Liver (tissue), 9 donors: ENCODE data around the gene IL31RA. TPM values are rescaled to one million over a fixed set of nuclear protein-coding genes. Genes with fewer than 3 reads are reported as not detected.

ENCODE experiments used
- DNase-seq: peaks from one replicate; pipeline ENCODE4 v3.0.0-alpha.2; 2017; ENCODE audit warnings: low spot score
- H3K27ac ChIP-seq, 2 donors: one replicate each; pipeline ENCODE4 v1.7.0; 2013; ENCODE audit warnings: inconsistent platforms in 2 of 2, low read length in 2 of 2, control low read depth in 1 of 2, low read depth in 1 of 2, mild to moderate bottlenecking in 1 of 2
- H3K27me3 ChIP-seq, 4 donors: one replicate each; pipeline versions ENCODE4 v1.6.1 to v1.7.0; 2013; ENCODE audit warnings: low read length in 3 of 4, inconsistent platforms in 1 of 4, mild to moderate bottlenecking in 1 of 4, moderate library complexity in 1 of 4; ENCODE audit not compliant: control insufficient read depth in 4 of 4, insufficient read depth in 4 of 4
- H3K36me3 ChIP-seq, 4 donors: one replicate each; pipeline versions ENCODE4 v1.6.1 to v1.7.0; 2013; ENCODE audit warnings: low read length in 3 of 4, mild to moderate bottlenecking in 3 of 4, low read depth in 1 of 4, moderate library complexity in 1 of 4; ENCODE audit not compliant: control insufficient read depth in 4 of 4, insufficient read depth in 3 of 4
- H3K4me1 ChIP-seq, 4 donors: one replicate each; pipeline versions ENCODE4 v1.6.1 to v1.7.0; 2013; ENCODE audit warnings: low read length in 3 of 4, mild to moderate bottlenecking in 3 of 4, moderate library complexity in 1 of 4; ENCODE audit not compliant: control insufficient read depth in 4 of 4, insufficient read depth in 4 of 4
- H3K4me3 ChIP-seq, 3 donors: one replicate each; pipeline versions ENCODE4 v1.6.1 to v1.7.0; 2013; ENCODE audit warnings: low read length in 3 of 3, control low read depth in 1 of 3, low read depth in 1 of 3, mild to moderate bottlenecking in 1 of 3
- H3K9ac ChIP-seq, 2 donors: one replicate each; pipeline ENCODE4 v1.7.0; 2013; ENCODE audit warnings: low read length in 2 of 2, mild to moderate bottlenecking in 2 of 2, moderate library complexity in 2 of 2, control low read depth in 1 of 2, low read depth in 1 of 2
- H3K9me3 ChIP-seq, 4 donors: one replicate each; pipeline versions ENCODE4 v1.6.1 to v1.7.0; 2013; ENCODE audit warnings: low read length in 3 of 4; ENCODE audit not compliant: control insufficient read depth in 4 of 4
- ATF3 ChIP-seq: IDR thresholded peaks from 2 replicates; pipeline ENCODE4 v1.6.1; 2016; ENCODE audit warnings: antibody characterized with exemption
- CTCF ChIP-seq: fragments of 150-350 bp; IDR thresholded peaks from 2 replicates; pipeline ENCODE4 v1.5.1; 2017; ENCODE audit warnings: improper control_type of control experiment, low read depth, low read length; ENCODE audit not compliant: missing input control
- FOXA1 ChIP-seq: IDR thresholded peaks from 2 replicates; pipeline ENCODE4 v1.6.1; 2016; ENCODE audit warnings: antibody characterized with exemption
- GABPA ChIP-seq, 2 donors: IDR thresholded peaks in 1 of 2; conservative IDR thresholded peaks in 1 of 2; 2 replicates each; pipeline ENCODE4 v1.6.1; 2016; ENCODE audit warnings: antibody characterized with exemption in 2 of 2, mild to moderate bottlenecking in 1 of 2, moderate library complexity in 1 of 2
- HNF4G ChIP-seq: IDR thresholded peaks from 2 replicates; pipeline ENCODE4 v1.6.1; 2016; ENCODE audit warnings: antibody characterized with exemption
- JUND ChIP-seq, 2 donors: IDR thresholded peaks; 2 replicates each; pipeline ENCODE4 v1.6.1; 2016; ENCODE audit warnings: antibody characterized with exemption in 2 of 2
- MAX ChIP-seq: IDR thresholded peaks from 2 replicates; pipeline ENCODE4 v1.6.1; 2016; ENCODE audit warnings: antibody characterized with exemption
- REST ChIP-seq: IDR thresholded peaks from 2 replicates; pipeline ENCODE4 v1.6.1; 2016; ENCODE audit warnings: antibody characterized with exemption, mild to moderate bottlenecking
- RXRA ChIP-seq, 2 donors: IDR thresholded peaks; 2 replicates each; pipeline ENCODE4 v1.6.1; 2017 to 2018; ENCODE audit warnings: antibody characterized with exemption in 2 of 2, mild to moderate bottlenecking in 1 of 2
- TAF1 ChIP-seq: conservative IDR thresholded peaks from 2 replicates; pipeline ENCODE4 v1.6.1; 2016; ENCODE audit warnings: antibody characterized with exemption, mild to moderate bottlenecking
- YY1 ChIP-seq: IDR thresholded peaks from 2 replicates; pipeline ENCODE4 v1.6.1; 2016; ENCODE audit warnings: antibody characterized with exemption, mild to moderate bottlenecking
- ZBTB33 ChIP-seq: IDR thresholded peaks from 2 replicates; pipeline ENCODE4 v1.6.1; 2016; ENCODE audit warnings: antibody characterized with exemption
- WGBS: extraction: QIAGEN DNeasy Blood & Tissue Kit; methylation state at CpG from one replicate; pipeline ENCODE4 v1.1.7; 2013; 5-methylcytosine and 5-hydroxymethylcytosine counted together
- polyA plus RNA-seq, 2 donors: library from polyadenylated mRNA; stranded (reverse) in 1 of 2; unstranded in 1 of 2; fragments of 200-250 nt in 1 of 2; fragments of >200 nt in 1 of 2; fragmentation: Nextera tagmentation in 1 of 2; extraction: Ambion mirVana in 1 of 2; gene quantifications; one replicate each; pipeline versions ENCODE4 v1.2.1 to v1.2.3, GENCODE V29; 2013 to 2015
- total RNA-seq, 2 donors: library from RNA; depleted of rRNA; stranded (reverse); fragments of >200 nt; gene quantifications; one replicate each; pipeline ENCODE4 v1.2.3, GENCODE V29; 2014
- donor health status: healthy.
- donor health status: healthy.
- donor health status: healthy.
- donor health status: healthy.
- donor health status: healthy.

IL31RA gene
- total and polyA plus RNA-seq, 4 donors = not detected

- H3K9ac ChIP-seq = no peak overlapping the region
- H3K27ac ChIP-seq = no peak overlapping the region
- no peak for DNase-seq
Measured at GRCh38 chr5:55880453-55880852, 29.3 kb downstream of the IL31RA start.

GRCh38 chr5:55885359-55885758 is 34.2 kb downstream of the IL31RA start:
- Histone ChIP-seq H3K27me3 (no peaks in the 10 kb centered on the region), H3K4me1 (no peaks in the 10 kb centered on the region), H3K27ac (no peak overlapping the region), H3K4me3 (no peak overlapping the region), H3K9me3 (no peaks in the 10 kb centered on the region), H3K36me3 (no peaks in the 10 kb centered on the region), H3K9ac (no peak overlapping the region)
- DNase-seq = no peak
- 90% methylated on average over 9 of the region's 9 CpGs for WGBS
- TF ChIP-seq CTCF = no peak

More at GRCh38 chr5:55880453-55880852, 29.3 kb downstream of the IL31RA start:
- Histone ChIP-seq H3K27me3 (no peaks in the 10 kb centered on the region), H3K4me3 (no peak overlapping the region), H3K36me3 (no peaks in the 10 kb centered on the region), H3K4me1 (no peaks in the 10 kb centered on the region), H3K9me3 (no peaks in the 10 kb centered on the region)
- no peak for TF ChIP-seq FOXA1

GRCh38 chr5:55888205-55888604 is 37.0 kb downstream of the IL31RA start:
- no peak overlapping the region for H3K27ac ChIP-seq
- no peaks in the 10 kb centered on the region for H3K9me3 ChIP-seq
- DNase-seq = no peak
- H3K4me3 ChIP-seq = no peak overlapping the region
- H3K36me3 ChIP-seq = no peaks in the 10 kb centered on the region
- WGBS = 90% methylated on average over 5 of the region's 5 CpGs
- no peak for TF ChIP-seq GABPA (IDR thresholded peaks at IDR 0.05 in 1 of 2, conservative IDR thresholded peaks at IDR 0.05 in 1 of 2)
- TF ChIP-seq ATF3 = no peak
- TF ChIP-seq YY1 = no peak
- TF ChIP-seq HNF4G = no peak
- no peak for TF ChIP-seq RXRA (IDR thresholded peaks at IDR 0.05)
- no peak for TF ChIP-seq REST
- no peak for TF ChIP-seq ZBTB33
- TF ChIP-seq JUND (IDR thresholded peaks at IDR 0.05) = no peak
- no peak for TF ChIP-seq TAF1
- no peak for TF ChIP-seq FOXA1
- no peak for TF ChIP-seq MAX
- H3K9ac ChIP-seq = no peak overlapping the region
- H3K27me3 ChIP-seq = no peaks in the 10 kb centered on the region
- no peaks in the 10 kb centered on the region for H3K4me1 ChIP-seq
